Activated B cell treated with CpG ODN at 0.5 μM for 24 hours (primary cell): Measurements from ENCODE around the gene IGLL5. TPM values are rescaled to one million over a fixed set of nuclear protein-coding genes. Genes with fewer than 3 reads are reported as not detected.

ENCODE experiments used
- ATAC-seq: fragments of 200-7000 bp; cut with Tn5 transposase; one replicate; pipeline ENCODE4 v1.10.0; 2021; ENCODE audit warnings: low read depth, mild to moderate bottlenecking, moderate library complexity
- CTCF ChIA-PET: fragments of 350-600 bp; sonication (Branson Sonifier 250); formaldehyde crosslinking; loops from one replicate; lab custom pipeline; 2021; ENCODE audit warnings: antibody characterized with exemption; lab: Charles Lee
- POLR2A ChIA-PET: fragments of 350-600 bp; sonication (Branson Sonifier 250); formaldehyde crosslinking; loops from one replicate; lab custom pipeline; 2021; ENCODE audit warnings: antibody characterized with exemption; lab: Charles Lee
- DNase-seq: peaks from one replicate; pipeline ENCODE4 v3.0.0; 2022
- H3K27ac Mint-ChIP-seq: one replicate; pipeline ENCODE4 v1.8.0; 2020; ENCODE audit warnings: mixed read lengths
- H3K27me3 Mint-ChIP-seq: one replicate; pipeline ENCODE4 v1.8.0; 2021; ENCODE audit warnings: mixed read lengths
- H3K36me3 Mint-ChIP-seq: one replicate; pipeline ENCODE4 v1.8.0; 2021; ENCODE audit warnings: low read depth, mixed read lengths
- H3K4me1 Mint-ChIP-seq: one replicate; pipeline ENCODE4 v1.8.0; 2021; ENCODE audit warnings: mixed read lengths
- H3K4me3 Mint-ChIP-seq: one replicate; pipeline ENCODE4 v1.8.0; 2020; ENCODE audit warnings: mild to moderate bottlenecking, mixed read lengths
- H3K9me3 Mint-ChIP-seq: one replicate; pipeline ENCODE4 v1.8.0; 2020; ENCODE audit warnings: mixed read lengths
- CTCF ChIP-seq: fragments of 200-600 bp; IDR thresholded peaks from one replicate; pipeline ENCODE4 v1.8.0; 2022; ENCODE audit warnings: antibody characterized with exemption, mild to moderate bottlenecking
- intact Hi-C: fragments of 100-400 bp; cut with micrococcal nuclease; formaldehyde crosslinking; loops from one replicate; pipeline ENCODE4 v1.15.1; 2024
- total RNA-seq: library from RNA; stranded (reverse); gene quantifications from 2 replicates; pipeline ENCODE4 v1.2.3, GENCODE V29; 2022

The IGLL5 gene
- total RNA-seq, 1 donor from 2014 or later, result 189 TPM

- ChIA-PET CTCF (interaction anchor here (1.0 to 2.5 kb wide), 5 partner anchors 12 to 40 kb away, joined by 3 to 5 read pairs (median 4); no protein-coding TSS in a partner anchor), POLR2A (interaction anchor here (1.0 to 11.7 kb wide), 6 partner anchors 9 to 29 kb away, joined by 4 to 151 read pairs (median 10); no protein-coding TSS in a partner anchor)
- ATAC-seq (peak; percentile 73), DNase-seq (no peak)
- peak overlapping the region; percentile 58 for H3K4me3 Mint-ChIP-seq
- intact Hi-C loops, result loop anchor here (1.0 kb wide), 2 partner anchors 11 to 14 kb away; no protein-coding TSS in a partner anchor
- no peaks in the 10 kb centered on the region for H3K27me3 Mint-ChIP-seq
- H3K4me1 Mint-ChIP-seq, result peaks cover 88% of the 10 kb centered on the region
- H3K9me3 Mint-ChIP-seq, result no peaks in the 10 kb centered on the region
- peaks cover 11% of the 10 kb centered on the region for H3K36me3 Mint-ChIP-seq
- peak overlapping the region; percentile 85 for H3K27ac Mint-ChIP-seq
- no peak for TF ChIP-seq CTCF
Observed at GRCh38 chr22:22913989-22914388, 26.4 kb downstream of the IGLL5 start.

- POLR2A ChIA-PET, result interaction anchor here (1.0 to 11.7 kb wide), 2 partner anchors 8 to 17 kb away, joined by 4 to 151 read pairs; no protein-coding TSS in a partner anchor
- intact Hi-C loops, result loop anchor here (1.0 kb wide), 2 partner anchors 12 to 13 kb away; no protein-coding TSS in a partner anchor
- TF ChIP-seq CTCF, result no peak
- Mint-ChIP-seq H3K4me1 (peaks cover 88% of the 10 kb centered on the region), H3K9me3 (no peaks in the 10 kb centered on the region), H3K27ac (peak overlapping the region; percentile 85), H3K27me3 (no peaks in the 10 kb centered on the region), H3K4me3 (peak overlapping the region; percentile 58), H3K36me3 (peaks cover 11% of the 10 kb centered on the region)
- ATAC-seq, result no peak
- CTCF ChIA-PET, result interaction anchor here (0.9 to 1.4 kb wide), 3 partner anchors 21 to 40 kb away, joined by 3 to 5 read pairs (median 4); no protein-coding TSS in a partner anchor
- DNase-seq, result no peak
Observed at GRCh38 chr22:22914726-22915669, 27.4 kb downstream of the IGLL5 start.

GRCh38 chr22:22915670-22916035 is 28.0 kb downstream of the IGLL5 start:
- CTCF ChIA-PET, result interaction anchor here (0.9 to 1.4 kb wide), 2 partner anchors 27 to 39 kb away, joined by 3 to 4 read pairs; no protein-coding TSS in a partner anchor

GRCh38 chr22:22916215-22916951 is 28.8 kb downstream of the IGLL5 start:
- H3K4me3 Mint-ChIP-seq, result no peak overlapping the region
- intact Hi-C loops, result no loop called here
- POLR2A ChIA-PET, result interaction anchor here (1.0 to 11.7 kb wide), 2 partner anchors 16 to 32 kb away, joined by 3 to 151 read pairs; no protein-coding TSS in a partner anchor
- CTCF ChIA-PET, result interaction anchor here (0.9 kb wide), 1 partner anchor 26 kb away, joined by 3 read pairs; no protein-coding TSS in a partner anchor
- no peaks in the 10 kb centered on the region for H3K9me3 Mint-ChIP-seq
- DNase-seq (no peak), ATAC-seq (no peak)
- no peaks in the 10 kb centered on the region for H3K27me3 Mint-ChIP-seq
- TF ChIP-seq CTCF, result no peak
- H3K27ac Mint-ChIP-seq, result peak overlapping the region; percentile 24
- H3K4me1 Mint-ChIP-seq, result peaks cover 86% of the 10 kb centered on the region
- H3K36me3 Mint-ChIP-seq, result peaks cover 11% of the 10 kb centered on the region

More at GRCh38 chr22:22915670-22916035, 28.0 kb downstream of the IGLL5 start:
- intact Hi-C loops, result no loop called here
- Mint-ChIP-seq H3K36me3 (peaks cover 11% of the 10 kb centered on the region), H3K4me1 (peaks cover 88% of the 10 kb centered on the region), H3K27me3 (no peaks in the 10 kb centered on the region), H3K9me3 (no peaks in the 10 kb centered on the region), H3K27ac (no peak overlapping the region), H3K4me3 (no peak overlapping the region)
- POLR2A ChIA-PET, result interaction anchor here (11.7 kb wide), 1 partner anchor 16 kb away, joined by 151 read pairs; no protein-coding TSS in a partner anchor
- no peak for DNase-seq
- ATAC-seq, result no peak
- TF ChIP-seq CTCF, result no peak
